Endothelial cell of umbilical vein (primary cell): ENCODE measurements around the gene FAT2. TPM values are rescaled to one million over a fixed set of nuclear protein-coding genes. Genes with fewer than 3 reads are reported as not detected.

Experiments used
- BruUV-seq: library from RNA; stranded (reverse); fragments of 400-500 nt; replicated peaks from 2 replicates; lab custom pipeline; 2021; lab: Mats Ljungman, UMichigan
- CTCF ChIA-PET: fragments of 300-600, 350-600 bp; sonication (Branson Sonifier 250); formaldehyde crosslinking; loops from one replicate; lab custom pipeline; 2021; ENCODE audit warnings: antibody characterized with exemption, inconsistent platforms; lab: Charles Lee
- POLR2A ChIA-PET: fragments of 300-600, 350-600 bp; sonication (Branson Sonifier 250); formaldehyde crosslinking; loops from one replicate; lab custom pipeline; 2021; ENCODE audit warnings: antibody characterized with exemption, inconsistent platforms; lab: Charles Lee
- DNase-seq: peaks from one replicate; pipeline ENCODE4 v3.0.0-alpha.2; 2011; ENCODE audit warnings: low read depth, low spot score
- FAIRE-seq: peaks from 2 replicates; lab custom pipeline; 2011; peaks lifted over from hg19 to GRCh38; lab: Jason Lieb, UNC
- H2AFZ ChIP-seq: 2 replicates; pipeline ENCODE4 v1.6.0; 2012; ENCODE audit warnings: low read depth, low read length, control low read depth, inconsistent platforms
- H3K27ac ChIP-seq: 2 replicates; pipeline ENCODE4 v1.5.1; 2011; ENCODE audit warnings: low read depth, mild to moderate bottlenecking, control low read depth, low read length, moderate library complexity; ENCODE audit not compliant: insufficient read depth
- H3K27me3 ChIP-seq, 2 experiments: 2 replicates each; pipeline versions ENCODE4 v1.6.0 to v1.6.1; 2011; ENCODE audit warnings: low read length in 2 of 2, mixed read lengths in 1 of 2; ENCODE audit not compliant: control insufficient read depth in 2 of 2, insufficient read depth in 2 of 2
- H3K36me3 ChIP-seq, 2 experiments: 2 replicates in 1 of 2; 3 replicates in 1 of 2; pipeline ENCODE4 v1.5.1; 2011; ENCODE audit warnings: low read length in 2 of 2, mild to moderate bottlenecking in 1 of 2, moderate library complexity in 1 of 2; ENCODE audit not compliant: control insufficient read depth in 2 of 2, insufficient read depth in 2 of 2; ENCODE audit errors: extremely low read depth in 1 of 2
- H3K4me1 ChIP-seq: 3 replicates; pipeline ENCODE4 v1.5.1; 2011; ENCODE audit warnings: mild to moderate bottlenecking, low read length; ENCODE audit not compliant: control insufficient read depth, insufficient read depth; ENCODE audit errors: extremely low read depth
- H3K4me2 ChIP-seq: 2 replicates; pipeline ENCODE4 v1.6.1; 2011; ENCODE audit warnings: low read length, control low read depth, mixed read lengths; ENCODE audit not compliant: insufficient read depth
- H3K4me3 ChIP-seq, 3 experiments: fragments of 200-600 bp in 1 of 3; sonication (generic), shearing (Covaris generic) in 1 of 3; replicated peaks in 1 of 3; 2 replicates each; pipeline ENCODE4 v1.5.1; 2011 to 2016; ENCODE audit warnings: control low read depth in 3 of 3, low read length in 3 of 3, mild to moderate bottlenecking in 2 of 3, inconsistent platforms in 1 of 3, low read depth in 1 of 3, moderate library complexity in 1 of 3; ENCODE audit not compliant: insufficient read depth in 1 of 3
- H3K79me2 ChIP-seq: 2 replicates; pipeline ENCODE4 v1.6.0; 2012; ENCODE audit warnings: low read length, inconsistent platforms; ENCODE audit not compliant: control insufficient read depth, insufficient read depth
- H3K9ac ChIP-seq: replicated peaks from 2 replicates; pipeline ENCODE3; 2011; ENCODE audit warnings: low read length, control low read depth; ENCODE audit not compliant: insufficient read depth; ENCODE audit errors: extremely low read depth
- H3K9me1 ChIP-seq: replicated peaks from 3 replicates; pipeline ENCODE4 v1.6.0; 2011; ENCODE audit warnings: mild to moderate bottlenecking, low read length; ENCODE audit not compliant: control insufficient read depth, insufficient read depth; ENCODE audit errors: extremely low read depth
- H3K9me3 ChIP-seq: replicated peaks from 2 replicates; pipeline ENCODE4 v1.5.1; 2012; ENCODE audit warnings: low read length, inconsistent platforms; ENCODE audit not compliant: control insufficient read depth, insufficient read depth
- H4K20me1 ChIP-seq: replicated peaks from 2 replicates; pipeline ENCODE3; 2011; ENCODE audit warnings: mild to moderate bottlenecking, low read length; ENCODE audit not compliant: control insufficient read depth, insufficient read depth; ENCODE audit errors: extremely low read depth
- EZH2 ChIP-seq: IDR thresholded peaks from 2 replicates; pipeline ENCODE4 v1.6.1; 2012; ENCODE audit warnings: borderline replicate concordance, low read depth, mild to moderate bottlenecking, moderate library complexity, low read length, inconsistent platforms; ENCODE audit not compliant: severe bottlenecking
- FOS ChIP-seq: IDR thresholded peaks from 2 replicates; pipeline ENCODE4 v1.6.1; 2011; ENCODE audit warnings: mild to moderate bottlenecking, low read length, moderate library complexity, borderline replicate concordance; ENCODE audit not compliant: insufficient read depth
- dilution Hi-C: fragments of 300-500 bp; cut with MboI; formaldehyde crosslinking; loops from one replicate; pipeline ENCODE4 v1.15.0; 2019; ENCODE audit warnings: low sequenced_read_pairs; ENCODE audit not compliant: extremely low pct_ligation_motif_present
- intact Hi-C: fragments of 100-400 bp; cut with micrococcal nuclease; formaldehyde crosslinking; loops from one replicate; pipeline ENCODE4 v1.10.0; 2022
- polyA plus RNA-seq, 4 experiments: library from polyadenylated mRNA; depleted of rRNA in 3 of 4; stranded (reverse) in 3 of 4; unstranded in 1 of 4; fragments of >200 nt; gene quantifications; 2 replicates each; pipeline versions ENCODE4 v1.2.1 to v1.2.3, GENCODE V29; 2011 to 2012; ENCODE audit warnings: missing spikeins in 1 of 4
- total RNA-seq: library from RNA; stranded (reverse); gene quantifications from 2 replicates; pipeline ENCODE4 v1.2.3, GENCODE V29; 2021
- TF ChIP-seq, protein P1 (sequence below), 2 donors: IDR thresholded peaks; 1 replicate in 1 of 2; 2 replicates in 1 of 2; pipeline ENCODE4 v1.5.1; 2011; ENCODE audit warnings: low read length in 2 of 2, mild to moderate bottlenecking in 2 of 2, moderate library complexity in 2 of 2, control low read depth in 1 of 2, inconsistent platforms in 1 of 2, low read depth in 1 of 2; ENCODE audit not compliant: insufficient read depth in 1 of 2; ENCODE audit errors: extremely low read depth in 1 of 2

The FAT2 gene
- total and polyA plus RNA-seq, 2 donors (not counting 3 experiments of a cell fraction or from before 2014, with no cell fraction given): not detected

GRCh38 chr5:151637676-151638075, 46.5 kb upstream of the FAT2 start:
- Histone ChIP-seq H3K27me3 (peaks cover 3 to 4% of the 10 kb centered on the region in 2 experiments), H3K27ac (no peak overlapping the region), H2AFZ (no peak overlapping the region), H3K9me3 (no peaks in the 10 kb centered on the region), H3K9ac (no peak overlapping the region), H3K36me3 (no peaks in the 10 kb centered on the region), H4K20me1 (no peaks in the 10 kb centered on the region), H3K4me3 (no peak overlapping the region), H3K79me2 (no peaks in the 10 kb centered on the region), H3K9me1 (no peaks in the 10 kb centered on the region), H3K4me2 (no peak overlapping the region), H3K4me1 (peaks cover 8% of the 10 kb centered on the region)
- CTCF ChIA-PET: interaction anchor here (6.0 kb wide), 1 partner anchor 14 kb away, joined by 39 read pairs; no protein-coding TSS in a partner anchor
- POLR2A ChIA-PET: no interaction called here
- no TSS peak for BruUV-seq
- FAIRE-seq (no peak), DNase-seq (no peak)
- intact Hi-C loops: no loop called here
- dilution Hi-C loops: no loop called here
- TF ChIP-seq, protein P1, sequence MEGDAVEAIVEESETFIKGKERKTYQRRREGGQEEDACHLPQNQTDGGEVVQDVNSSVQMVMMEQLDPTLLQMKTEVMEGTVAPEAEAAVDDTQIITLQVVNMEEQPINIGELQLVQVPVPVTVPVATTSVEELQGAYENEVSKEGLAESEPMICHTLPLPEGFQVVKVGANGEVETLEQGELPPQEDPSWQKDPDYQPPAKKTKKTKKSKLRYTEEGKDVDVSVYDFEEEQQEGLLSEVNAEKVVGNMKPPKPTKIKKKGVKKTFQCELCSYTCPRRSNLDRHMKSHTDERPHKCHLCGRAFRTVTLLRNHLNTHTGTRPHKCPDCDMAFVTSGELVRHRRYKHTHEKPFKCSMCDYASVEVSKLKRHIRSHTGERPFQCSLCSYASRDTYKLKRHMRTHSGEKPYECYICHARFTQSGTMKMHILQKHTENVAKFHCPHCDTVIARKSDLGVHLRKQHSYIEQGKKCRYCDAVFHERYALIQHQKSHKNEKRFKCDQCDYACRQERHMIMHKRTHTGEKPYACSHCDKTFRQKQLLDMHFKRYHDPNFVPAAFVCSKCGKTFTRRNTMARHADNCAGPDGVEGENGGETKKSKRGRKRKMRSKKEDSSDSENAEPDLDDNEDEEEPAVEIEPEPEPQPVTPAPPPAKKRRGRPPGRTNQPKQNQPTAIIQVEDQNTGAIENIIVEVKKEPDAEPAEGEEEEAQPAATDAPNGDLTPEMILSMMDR (IDR thresholded peaks at IDR 0.05; ENCODE audit: extremely low read depth in 1 of 2, insufficient read depth in 1 of 2, low read depth in 1 of 2, low read length in 2 of 2): no peak
- TF ChIP-seq FOS (no peak), EZH2 (no peak)

DNA sequence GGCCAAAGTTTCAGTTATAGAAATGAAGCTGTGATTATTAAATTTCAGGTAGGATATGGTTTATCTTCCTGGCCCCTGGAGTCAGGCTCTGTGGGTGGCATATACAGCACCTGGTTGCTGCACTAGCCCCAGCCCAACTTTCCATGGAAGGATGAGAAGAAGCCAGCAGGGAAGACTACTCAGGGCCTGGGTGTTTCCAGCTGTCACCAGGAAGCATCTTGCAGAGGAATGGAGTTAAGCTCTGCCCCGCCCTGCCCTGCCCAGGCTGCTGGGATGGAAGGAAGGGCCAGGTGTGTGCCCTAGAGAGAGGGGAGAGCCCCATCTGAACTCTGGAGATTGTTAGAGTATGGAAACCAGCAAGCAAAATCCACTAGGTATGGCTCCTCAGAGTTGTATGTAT, 42.8 kb upstream of the FAT2 start:
- ChIA-PET POLR2A (no interaction called here), CTCF (no interaction called here)
- H3K9ac ChIP-seq: no peak overlapping the region
- H3K27ac ChIP-seq: no peak overlapping the region
- no peaks in the 10 kb centered on the region for H3K36me3 ChIP-seq
- no peak overlapping the region for H2AFZ ChIP-seq
- no peaks in the 10 kb centered on the region for H4K20me1 ChIP-seq
- intact Hi-C loops (no loop called here), dilution Hi-C loops (no loop called here)
- no peak for TF ChIP-seq EZH2
- no peak for TF ChIP-seq FOS
- H3K79me2 ChIP-seq: no peaks in the 10 kb centered on the region
- DNase-seq (no peak), FAIRE-seq (no peak)
- H3K9me3 ChIP-seq: no peaks in the 10 kb centered on the region
- no peak overlapping the region for H3K4me2 ChIP-seq
- H3K4me3 ChIP-seq: no peak overlapping the region
- no peaks in the 10 kb centered on the region for H3K4me1 ChIP-seq
- no peaks in the 10 kb centered on the region for H3K9me1 ChIP-seq
- peaks cover 3 to 4% of the 10 kb centered on the region in 2 experiments for H3K27me3 ChIP-seq
- BruUV-seq: no TSS peak
